Kidney (tissue), 14 donors: ENCODE results near the gene MIF4GD. TPM values are rescaled to one million over a fixed set of nuclear protein-coding genes. Genes with fewer than 3 reads are reported as not detected.

Experiments
- DNase-seq, 5 donors: peaks; one replicate each; pipeline ENCODE4 v3.0.0-alpha.2; 2013 to 2020
- FAIRE-seq: peaks from 2 replicates; lab custom pipeline; 2012; peaks lifted over from hg19 to GRCh38; lab: Jason Lieb, UNC
- H3K27ac ChIP-seq, 2 donors: one replicate each; pipeline ENCODE4 v1.7.0; 2013; ENCODE audit warnings: low read depth in 2 of 2, low read length in 2 of 2, inconsistent platforms in 1 of 2
- H3K27me3 ChIP-seq: one replicate; pipeline ENCODE4 v1.7.1; 2013; ENCODE audit warnings: low read length, inconsistent platforms; ENCODE audit not compliant: control insufficient read depth, insufficient read depth
- H3K36me3 ChIP-seq, 3 donors: one replicate each; pipeline versions ENCODE4 v1.7.0 to v1.7.1; 2013; ENCODE audit warnings: low read length in 3 of 3, control low read depth in 1 of 3, inconsistent platforms in 1 of 3; ENCODE audit not compliant: insufficient read depth in 3 of 3, control insufficient read depth in 2 of 3
- H3K4me1 ChIP-seq, 3 donors: one replicate each; pipeline versions ENCODE4 v1.7.0 to v1.7.1; 2013; ENCODE audit warnings: low read length in 3 of 3, inconsistent platforms in 1 of 3, low read depth in 1 of 3; ENCODE audit not compliant: control insufficient read depth in 2 of 3, insufficient read depth in 2 of 3
- H3K4me3 ChIP-seq, 3 donors: one replicate each; pipeline versions ENCODE4 v1.7.0 to v1.8.1; 2013; ENCODE audit warnings: low read length in 3 of 3, control low read depth in 1 of 3, inconsistent platforms in 1 of 3
- H3K9ac ChIP-seq, 3 donors: one replicate each; pipeline versions ENCODE4 v1.7.0 to v1.7.1; 2013; ENCODE audit warnings: low read length in 3 of 3, control low read depth in 1 of 3, inconsistent platforms in 1 of 3
- H3K9me3 ChIP-seq, 3 donors: one replicate each; pipeline versions ENCODE4 v1.7.0 to v1.7.1; 2013; ENCODE audit warnings: low read length in 3 of 3, control low read depth in 1 of 3, inconsistent platforms in 1 of 3; ENCODE audit not compliant: control insufficient read depth in 2 of 3, insufficient read depth in 1 of 3
- intact Hi-C: fragments of 100-400 bp; cut with DNase I; formaldehyde crosslinking; loops from one replicate; pipeline ENCODE4 v1.11.1; 2022
- polyA plus RNA-seq: library from polyadenylated mRNA; stranded (reverse); fragments of 350-450 nt; fragmentation: Illumina TruSeq; extraction: RNeasy Lipid Tissue Mini Kit (QIAGEN cat#74804); gene quantifications from one replicate; pipeline ENCODE4 v1.2.3, GENCODE V29; 2014; ENCODE audit warnings: low read depth, low replicate concordance; ENCODE audit not compliant: insufficient read depth
- total RNA-seq: library from RNA; stranded (reverse); fragmentation: NEBNext Ultra II Directional; extraction: Animal tissue kit (Norgen Biotek cat#: 25700); gene quantifications from one replicate; pipeline ENCODE4 v1.2.1, GENCODE V29; 2021
- TF ChIP-seq, protein P1 (sequence below): IDR thresholded peaks from 3 replicates; pipeline ENCODE4 v1.5.1; 2012; ENCODE audit warnings: mild to moderate bottlenecking, moderate library complexity, borderline replicate concordance; ENCODE audit not compliant: insufficient read depth; ENCODE audit errors: extremely low read depth
- donor health status: control.
- donor health status: control.
- donor health status: control.
- donor health status: control.
- donor health status: control.
- donor health status: DM: yes; HTN: yes; CAD: no.
- donor health status: Normal renal cell carcinoma (clear cell type).

Gene MIF4GD
- total and polyA plus RNA-seq, 2 donors from 2014 or later: 28.2 to 30.1 TPM

DNA sequence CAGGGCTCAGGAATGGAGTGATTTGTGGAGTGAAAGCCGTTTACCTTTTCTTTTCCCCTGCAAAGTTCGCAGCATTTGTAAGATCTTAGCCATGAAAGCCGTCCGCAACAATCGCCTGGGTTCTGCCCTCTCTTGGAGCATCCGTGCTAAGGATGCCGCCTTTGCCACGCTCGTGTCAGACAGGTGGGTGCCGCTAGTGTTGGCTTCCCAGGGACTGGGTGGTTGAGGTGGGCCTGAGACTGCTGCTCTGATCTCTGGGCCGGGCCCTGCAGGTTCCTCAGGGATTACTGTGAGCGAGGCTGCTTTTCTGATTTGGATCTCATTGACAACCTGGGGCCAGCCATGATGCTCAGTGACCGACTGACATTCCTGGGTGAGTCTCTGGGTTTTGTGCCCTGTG lies 38.2 kb downstream of the MIF4GD start:
- Histone ChIP-seq H3K9me3 (no peaks in the 10 kb centered on the region), H3K4me3 (no peak overlapping the region), H3K27me3 (no peaks in the 10 kb centered on the region), H3K9ac (no peak overlapping the region), H3K4me1 (peaks cover 0 to 2% (median 0%) of the 10 kb centered on the region in 3 donors), H3K27ac (no peak overlapping the region), H3K36me3 (peaks cover 3 to 66% (median 32%) of the 10 kb centered on the region in 3 donors)
- TF ChIP-seq, protein P1, sequence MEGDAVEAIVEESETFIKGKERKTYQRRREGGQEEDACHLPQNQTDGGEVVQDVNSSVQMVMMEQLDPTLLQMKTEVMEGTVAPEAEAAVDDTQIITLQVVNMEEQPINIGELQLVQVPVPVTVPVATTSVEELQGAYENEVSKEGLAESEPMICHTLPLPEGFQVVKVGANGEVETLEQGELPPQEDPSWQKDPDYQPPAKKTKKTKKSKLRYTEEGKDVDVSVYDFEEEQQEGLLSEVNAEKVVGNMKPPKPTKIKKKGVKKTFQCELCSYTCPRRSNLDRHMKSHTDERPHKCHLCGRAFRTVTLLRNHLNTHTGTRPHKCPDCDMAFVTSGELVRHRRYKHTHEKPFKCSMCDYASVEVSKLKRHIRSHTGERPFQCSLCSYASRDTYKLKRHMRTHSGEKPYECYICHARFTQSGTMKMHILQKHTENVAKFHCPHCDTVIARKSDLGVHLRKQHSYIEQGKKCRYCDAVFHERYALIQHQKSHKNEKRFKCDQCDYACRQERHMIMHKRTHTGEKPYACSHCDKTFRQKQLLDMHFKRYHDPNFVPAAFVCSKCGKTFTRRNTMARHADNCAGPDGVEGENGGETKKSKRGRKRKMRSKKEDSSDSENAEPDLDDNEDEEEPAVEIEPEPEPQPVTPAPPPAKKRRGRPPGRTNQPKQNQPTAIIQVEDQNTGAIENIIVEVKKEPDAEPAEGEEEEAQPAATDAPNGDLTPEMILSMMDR: no peak
- intact Hi-C loops: no loop called here
- FAIRE-seq (no peak), DNase-seq (peak in 2 of 5 donors; percentile 25 to 62)

DNA sequence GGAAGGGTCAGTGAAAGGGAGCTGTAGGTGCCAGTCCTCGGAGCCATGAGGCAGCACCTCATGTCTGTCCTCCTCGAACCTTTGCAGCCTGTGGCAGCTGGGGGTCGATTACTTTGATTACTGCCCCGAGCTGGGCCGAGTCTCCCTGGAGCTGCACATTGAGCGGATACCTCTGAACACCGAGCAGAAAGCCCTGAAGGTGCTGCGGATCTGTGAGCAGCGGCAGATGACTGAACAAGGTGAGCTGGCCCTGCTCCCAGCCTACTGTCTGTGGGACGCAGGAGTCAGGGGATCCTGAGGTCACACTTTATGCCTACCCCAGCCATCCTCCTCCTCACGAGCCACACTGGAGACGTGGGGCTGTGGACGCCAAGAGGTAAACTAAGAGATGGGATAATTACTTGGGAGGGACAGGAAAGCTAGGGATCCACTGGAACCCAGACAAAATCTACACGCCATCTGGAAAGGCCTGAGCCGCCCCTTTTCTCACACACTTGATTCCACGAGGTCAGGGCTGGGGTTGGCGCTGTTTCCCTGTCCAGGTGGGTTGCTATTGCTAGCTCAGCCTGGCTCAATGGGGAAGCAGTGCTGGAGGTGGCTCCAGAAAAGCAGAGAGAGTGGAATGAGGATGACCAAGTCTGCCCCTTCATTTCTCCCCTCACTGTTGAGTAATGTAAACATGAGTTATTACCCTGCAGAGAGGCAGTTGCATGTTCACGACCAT lies 39.1 kb downstream of the MIF4GD start:
- no peaks in the 10 kb centered on the region for H3K9me3 ChIP-seq
- TF ChIP-seq, protein P1: no peak

DNA sequence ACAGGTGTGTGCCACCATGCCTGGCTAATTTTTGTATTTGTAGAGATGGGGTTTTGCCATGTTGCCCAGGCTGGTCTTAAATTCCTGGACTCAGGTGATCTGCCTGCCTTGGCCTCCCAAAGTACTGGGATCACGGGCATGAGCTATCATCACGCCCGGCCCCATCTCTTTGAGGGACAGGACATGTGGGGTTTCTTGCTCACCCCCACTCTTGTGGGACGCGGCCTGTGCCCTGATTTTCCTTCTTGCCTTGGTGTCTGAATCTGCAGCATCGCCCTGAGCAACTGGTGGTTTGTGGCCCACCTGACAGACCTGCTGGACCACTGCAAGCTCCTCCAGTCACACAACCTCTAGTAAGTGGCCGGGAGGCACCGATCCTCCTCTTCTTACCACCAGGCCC lies 40.0 kb downstream of the MIF4GD start:
- Histone ChIP-seq H3K27ac (no peak overlapping the region), H3K4me3 (no peak overlapping the region), H3K9ac (no peak overlapping the region), H3K36me3 (peaks cover 5 to 65% (median 31%) of the 10 kb centered on the region in 3 donors), H3K9me3 (no peaks in the 10 kb centered on the region), H3K27me3 (no peaks in the 10 kb centered on the region), H3K4me1 (peaks cover 0 to 2% (median 0%) of the 10 kb centered on the region in 3 donors)
- DNase-seq (peak in 2 of 5 donors; percentile 25 to 60), FAIRE-seq (no peak)
- TF ChIP-seq, protein P1: no peak
- intact Hi-C loops: no loop called here

More for the DNA sequence above, 39.1 kb downstream of the MIF4GD start:
- Histone ChIP-seq H3K4me1 (peaks cover 0 to 2% (median 0%) of the 10 kb centered on the region in 3 donors), H3K4me3 (no peak overlapping the region), H3K9ac (no peak overlapping the region), H3K27me3 (no peaks in the 10 kb centered on the region), H3K36me3 (peaks cover 3 to 62% (median 28%) of the 10 kb centered on the region in 3 donors), H3K27ac (no peak overlapping the region)
- intact Hi-C loops: no loop called here
- peak in 1 of 5 donors; percentile 66 for DNase-seq
- FAIRE-seq: no peak
